ENCODE results near the gene PNPLA2.

PNPLA2 gene

GRCh38 chr11:862696-863022 is 43.9 kb downstream of the PNPLA2 start:
- DNase-seq, result no peak
- TF ChIP-seq CTCF (IDR thresholded peaks at IDR 0.05), result no peak
- no peak overlapping the region for H3K4me3 Mint-ChIP-seq
- H3K27ac Mint-ChIP-seq, result no peak overlapping the region
- H3K9me3 Mint-ChIP-seq, result no peaks in the 10 kb centered on the region
- no peaks in the 10 kb centered on the region for H3K36me3 Mint-ChIP-seq (ENCODE audit: low read depth)
- peaks cover 40% of the 10 kb centered on the region for H3K4me1 Mint-ChIP-seq
- H3K27me3 Mint-ChIP-seq (ENCODE audit: low read depth, poor library complexity), result no peaks in the 10 kb centered on the region

GRCh38 chr11:863023-863909 is 44.6 kb downstream of the PNPLA2 start:
- Mint-ChIP-seq H3K27me3 (ENCODE audit: low read depth, poor library complexity) (no peaks in the 10 kb centered on the region), H3K9me3 (no peaks in the 10 kb centered on the region), H3K36me3 (ENCODE audit: low read depth) (no peaks in the 10 kb centered on the region), H3K4me1 (peaks cover 36% of the 10 kb centered on the region), H3K4me3 (peak overlapping the region; percentile 47), H3K27ac (no peak overlapping the region)
- DNase-seq, result no peak
- TF ChIP-seq CTCF (IDR thresholded peaks at IDR 0.05), result no peak

GRCh38 chr11:863910-864827 is 45.5 kb downstream of the PNPLA2 start:
- no peaks in the 10 kb centered on the region for H3K9me3 Mint-ChIP-seq
- H3K4me1 Mint-ChIP-seq, result peaks cover 32% of the 10 kb centered on the region
- H3K27ac Mint-ChIP-seq, result no peak overlapping the region
- no peak overlapping the region for H3K4me3 Mint-ChIP-seq
- DNase-seq, result no peak
- H3K27me3 Mint-ChIP-seq (ENCODE audit: low read depth, poor library complexity), result no peaks in the 10 kb centered on the region
- no peaks in the 10 kb centered on the region for H3K36me3 Mint-ChIP-seq (ENCODE audit: low read depth)
- no peak for TF ChIP-seq CTCF (IDR thresholded peaks at IDR 0.05)

- DNase-seq, result no peak
- H3K36me3 Mint-ChIP-seq (ENCODE audit: low read depth), result no peaks in the 10 kb centered on the region
- no peak overlapping the region for H3K4me3 Mint-ChIP-seq
- H3K4me1 Mint-ChIP-seq, result peaks cover 28% of the 10 kb centered on the region
- H3K27ac Mint-ChIP-seq, result peak overlapping the region; percentile 77
- no peak for TF ChIP-seq CTCF (IDR thresholded peaks at IDR 0.05)
- no peaks in the 10 kb centered on the region for H3K9me3 Mint-ChIP-seq
- no peaks in the 10 kb centered on the region for H3K27me3 Mint-ChIP-seq (ENCODE audit: low read depth, poor library complexity)
Observed at GRCh38 chr11:864898-865297, 46.2 kb downstream of the PNPLA2 start.

- H3K36me3 Mint-ChIP-seq (ENCODE audit: low read depth), result no peaks in the 10 kb centered on the region
- H3K4me3 Mint-ChIP-seq, result no peak overlapping the region
- peaks cover 30% of the 10 kb centered on the region for H3K4me1 Mint-ChIP-seq
- H3K27ac Mint-ChIP-seq, result no peak overlapping the region
- H3K9me3 Mint-ChIP-seq, result no peaks in the 10 kb centered on the region
- DNase-seq, result no peak
- H3K27me3 Mint-ChIP-seq (ENCODE audit: low read depth, poor library complexity), result no peaks in the 10 kb centered on the region
- TF ChIP-seq CTCF (IDR thresholded peaks at IDR 0.05), result no peak
Observed at GRCh38 chr11:865462-866430, 47.0 kb downstream of the PNPLA2 start.

Data from nephron progenitor cell (in vitro differentiated cells).